ENCODE measurements around the gene MOGAT1. TPM values are rescaled to one million over a fixed set of nuclear protein-coding genes. Genes with fewer than 3 reads are reported as not detected.
"Not testable (repeated sequence)": the region's sequence is repeated elsewhere in the genome, so short reads cannot be mapped to it uniquely, and the experiment has no call there.

Gene MOGAT1
- total RNA-seq, 1 donor from 2014 or later, result 102 TPM

- peak; percentile 83 for DNase-seq (ENCODE audit: low spot score)
Observed at GRCh38 chr2:222670191-222671038, 1.0 kb upstream of the MOGAT1 start.

GRCh38 chr2:222672068-222672401 is 577 bp downstream of the MOGAT1 start:
- DNase-seq (ENCODE audit: low spot score), result no peak

GRCh38 chr2:222673273-222673672 is 1.8 kb downstream of the MOGAT1 start:
- no peak for DNase-seq (ENCODE audit: low spot score)

GRCh38 chr2:222673883-222674282 is 2.4 kb downstream of the MOGAT1 start:
- peak; percentile 76 for DNase-seq (ENCODE audit: low spot score)

GRCh38 chr2:222677981-222678380 is 6.5 kb downstream of the MOGAT1 start:
- DNase-seq (ENCODE audit: low spot score), result no peak

- no peak for DNase-seq (ENCODE audit: low spot score)
Observed at GRCh38 chr2:222683805-222684204, 12.3 kb downstream of the MOGAT1 start.

- DNase-seq (ENCODE audit: low spot score), result no peak
Observed at GRCh38 chr2:222686086-222686750, 14.8 kb downstream of the MOGAT1 start.

GRCh38 chr2:222688917-222689316 is 17.5 kb downstream of the MOGAT1 start:
- DNase-seq (ENCODE audit: low spot score), result no peak

- DNase-seq (ENCODE audit: low spot score), result no peak
Observed at GRCh38 chr2:222689322-222689721, 17.9 kb downstream of the MOGAT1 start.

- peak; percentile 64 for DNase-seq (ENCODE audit: low spot score)
Observed at GRCh38 chr2:222690564-222691200, 19.2 kb downstream of the MOGAT1 start.

GRCh38 chr2:222693413-222693812 is 22.0 kb downstream of the MOGAT1 start:
- DNase-seq (ENCODE audit: low spot score), result not testable (repeated sequence)

GRCh38 chr2:222693837-222694236 is 22.4 kb downstream of the MOGAT1 start:
- no peak for DNase-seq (ENCODE audit: low spot score)

GRCh38 chr2:222698276-222698675 is 26.8 kb downstream of the MOGAT1 start:
- no peak for DNase-seq (ENCODE audit: low spot score)

- no peak for DNase-seq (ENCODE audit: low spot score)
Observed at GRCh38 chr2:222701233-222701632, 29.8 kb downstream of the MOGAT1 start.

- no peak for DNase-seq (ENCODE audit: low spot score)
Observed at GRCh38 chr2:222701721-222702131, 30.3 kb downstream of the MOGAT1 start.

GRCh38 chr2:222703091-222703490 is 31.6 kb downstream of the MOGAT1 start:
- no peak for DNase-seq (ENCODE audit: low spot score)

GRCh38 chr2:222703886-222704285 is 32.4 kb downstream of the MOGAT1 start:
- DNase-seq (ENCODE audit: low spot score), result no peak

GRCh38 chr2:222706616-222707015 is 35.2 kb downstream of the MOGAT1 start:
- no peak for DNase-seq (ENCODE audit: low spot score)

- no peak for DNase-seq (ENCODE audit: low spot score)
Observed at GRCh38 chr2:222707102-222707688, 35.7 kb downstream of the MOGAT1 start.

GRCh38 chr2:222707689-222708273 is 36.3 kb downstream of the MOGAT1 start:
- no peak for DNase-seq (ENCODE audit: low spot score)

GRCh38 chr2:222708274-222708710 is 36.8 kb downstream of the MOGAT1 start:
- peak; percentile 79 for DNase-seq (ENCODE audit: low spot score)

Measured in mucosa of gallbladder (tissue), 1 donor.